CD14-positive monocyte (primary cell): ENCODE results near the gene CACUL1. TPM values are rescaled to one million over a fixed set of nuclear protein-coding genes. Genes with fewer than 3 reads are reported as not detected.

Experiments used
- DNase-seq, 3 donors: peaks; one replicate each; pipeline ENCODE4 v3.0.0-alpha.2; 2011 to 2022
- H2AFZ ChIP-seq: 2 replicates; pipeline ENCODE4 v1.6.0; 2012; ENCODE audit warnings: mild to moderate bottlenecking, low read depth, low read length, inconsistent platforms; ENCODE audit not compliant: insufficient read depth, poor library complexity, severe bottlenecking
- H3K27ac ChIP-seq, 2 donors: 1 replicate in 1 of 2; 2 replicates in 1 of 2; pipeline ENCODE4 v1.5.1; 2012 to 2013; ENCODE audit warnings: low read length in 2 of 2, control low read depth in 1 of 2, inconsistent platforms in 1 of 2, low read depth in 1 of 2, mild to moderate bottlenecking in 1 of 2
- H3K27me3 ChIP-seq, 2 donors: one replicate each; pipeline versions ENCODE4 v1.6.0 to v1.6.1; 2011 to 2013; ENCODE audit warnings: low read length in 2 of 2; ENCODE audit not compliant: control insufficient read depth in 2 of 2, insufficient read depth in 2 of 2
- H3K36me3 ChIP-seq, 2 donors: replicated peaks in 1 of 2; 1 replicate in 1 of 2; 2 replicates in 1 of 2; pipeline versions ENCODE4 v1.5.1 to v1.6.1; 2012 to 2013; ENCODE audit warnings: low read length in 2 of 2, control low read depth in 1 of 2, inconsistent platforms in 1 of 2, mild to moderate bottlenecking in 1 of 2; ENCODE audit not compliant: insufficient read depth in 2 of 2, control insufficient read depth in 1 of 2
- H3K4me1 ChIP-seq, 2 donors: 1 replicate in 1 of 2; 2 replicates in 1 of 2; pipeline versions ENCODE4 v1.5.1 to v1.6.1; 2012 to 2013; ENCODE audit warnings: low read length in 2 of 2, control low read depth in 1 of 2, inconsistent platforms in 1 of 2, mild to moderate bottlenecking in 1 of 2, moderate library complexity in 1 of 2; ENCODE audit not compliant: insufficient read depth in 2 of 2, control insufficient read depth in 1 of 2
- H3K4me2 ChIP-seq: replicated peaks from 2 replicates; pipeline ENCODE3; 2012; ENCODE audit warnings: low read length, moderate library complexity, mild to moderate bottlenecking; ENCODE audit not compliant: poor library complexity, severe bottlenecking; ENCODE audit errors: extremely low read depth
- H3K4me3 ChIP-seq, 3 experiments: fragments of 200-600 bp in 1 of 3; sonication (generic) in 1 of 3; replicated peaks in 1 of 3; 1 replicate in 2 of 3; 2 replicates in 1 of 3; pipeline ENCODE4 v1.5.1; 2011 to 2013; ENCODE audit warnings: low read length in 3 of 3, mild to moderate bottlenecking in 3 of 3, control low read depth in 2 of 3, low read depth in 2 of 3, inconsistent platforms in 1 of 3, moderate library complexity in 1 of 3
- H3K79me2 ChIP-seq: 2 replicates; pipeline ENCODE4 v1.6.0; 2012; ENCODE audit warnings: mild to moderate bottlenecking, control low read depth, inconsistent platforms, low read length, moderate library complexity; ENCODE audit not compliant: insufficient read depth
- H3K9ac ChIP-seq: 2 replicates; pipeline ENCODE4 v1.6.0; 2017; ENCODE audit warnings: low read length, mild to moderate bottlenecking; ENCODE audit not compliant: insufficient read depth, poor library complexity, severe bottlenecking
- H3K9me3 ChIP-seq, 2 donors: replicated peaks in 1 of 2; 1 replicate in 1 of 2; 2 replicates in 1 of 2; pipeline versions ENCODE4 v1.5.1 to v1.6.1; 2012 to 2013; ENCODE audit warnings: low read length in 2 of 2, control low read depth in 1 of 2; ENCODE audit not compliant: control insufficient read depth in 1 of 2, insufficient read depth in 1 of 2
- H4K20me1 ChIP-seq: 2 replicates; pipeline ENCODE4 v1.6.0; 2012; ENCODE audit warnings: mild to moderate bottlenecking, low read length, control low read depth, moderate library complexity; ENCODE audit not compliant: insufficient read depth
- H3K27ac Mint-ChIP-seq, 7 donors: one replicate each; pipeline ENCODE4 v1.8.0; 2020; ENCODE audit warnings: mild to moderate bottlenecking in 7 of 7, mixed read lengths in 7 of 7, moderate library complexity in 6 of 7, inconsistent platforms in 2 of 7
- H3K27me3 Mint-ChIP-seq, 3 donors: one replicate each; pipeline ENCODE4 v1.8.0; 2021 to 2022; ENCODE audit warnings: low read depth in 3 of 3, mild to moderate bottlenecking in 3 of 3, mixed read lengths in 3 of 3, moderate library complexity in 3 of 3, inconsistent platforms in 1 of 3
- H3K36me3 Mint-ChIP-seq, 2 donors: one replicate each; pipeline ENCODE4 v1.8.0; 2020; ENCODE audit warnings: mixed read lengths in 2 of 2, inconsistent platforms in 1 of 2, mild to moderate bottlenecking in 1 of 2
- H3K4me1 Mint-ChIP-seq: one replicate; pipeline ENCODE4 v1.8.0; 2020; ENCODE audit warnings: mild to moderate bottlenecking, mixed read lengths
- H3K4me3 Mint-ChIP-seq, 2 donors: one replicate each; pipeline ENCODE4 v1.8.0; 2020; ENCODE audit warnings: mild to moderate bottlenecking in 2 of 2, mixed read lengths in 2 of 2, moderate library complexity in 1 of 2
- H3K9me3 Mint-ChIP-seq, 7 donors: one replicate each; pipeline ENCODE4 v1.8.0; 2020 to 2022; ENCODE audit warnings: mixed read lengths in 7 of 7, mild to moderate bottlenecking in 6 of 7, moderate library complexity in 6 of 7, inconsistent platforms in 2 of 7
- CTCF ChIP-seq: fragments of 200-600 bp; IDR thresholded peaks from one replicate; pipeline ENCODE4 v1.8.0; 2022; ENCODE audit warnings: antibody characterized with exemption, mild to moderate bottlenecking
- WGBS: methylation state at CpG from one replicate; pipeline ENCODE4 v1.1.5; 2013; ENCODE audit warnings: missing lambda C conversion rate; ENCODE audit not compliant: insufficient coverage; 5-methylcytosine and 5-hydroxymethylcytosine counted together
- intact Hi-C, 2 donors: fragments of 100-400 bp; cut with micrococcal nuclease; formaldehyde crosslinking; loops; one replicate each; pipeline versions ENCODE4 v1.15.0 to v1.15.1; 2023
- polyA plus RNA-seq, 3 donors: library from polyadenylated mRNA; depleted of rRNA in 1 of 3; unstranded in 2 of 3; stranded (reverse) in 1 of 3; fragments of 300-500 nt in 2 of 3; fragments of >200 nt in 1 of 3; fragmentation: Illumina TruSeq in 2 of 3; gene quantifications; 1 replicate in 2 of 3; 2 replicates in 1 of 3; pipeline ENCODE4 v1.2.3, GENCODE V29; 2012 to 2021

CACUL1 gene
- polyA plus RNA-seq, 3 donors: 18.1 to 50.8 (median 38.8) TPM

- Histone ChIP-seq H3K36me3 (no peaks in the 10 kb centered on the region), H3K4me2 (no peak overlapping the region), H3K27me3 (no peaks in the 10 kb centered on the region), H3K27ac (peak overlapping the region in 1 of 2 donors; percentile 69), H2AFZ (no peak overlapping the region), H3K79me2 (peaks cover 99% of the 10 kb centered on the region), H3K9ac (no peak overlapping the region), H3K9me3 (no peaks in the 10 kb centered on the region), H3K4me3 (no peak overlapping the region), H4K20me1 (peaks cover 18% of the 10 kb centered on the region), H3K4me1 (peaks cover 25 to 56% of the 10 kb centered on the region in 2 donors)
- no peak overlapping the region for H3K4me3 Mint-ChIP-seq
- TF ChIP-seq CTCF: no peak
- H3K36me3 Mint-ChIP-seq: no peaks in the 10 kb centered on the region
- WGBS: no CpG with 5 or more reads among the region's 2 CpGs
- H3K9me3 Mint-ChIP-seq: peaks cover 0 to under 1% (median 0%) of the 10 kb centered on the region in 7 donors
- H3K27me3 Mint-ChIP-seq: no peaks in the 10 kb centered on the region
- peaks cover 62% of the 10 kb centered on the region for H3K4me1 Mint-ChIP-seq
- peak overlapping the region in 5 of 7 donors; percentile 68 to 95 (median 87) for H3K27ac Mint-ChIP-seq
- DNase-seq: no peak
- intact Hi-C loops: no loop called here
Observed at GRCh38 chr10:118738406-118738805, 16.4 kb downstream of the CACUL1 start.

- no peaks in the 10 kb centered on the region for H3K27me3 Mint-ChIP-seq
- TF ChIP-seq CTCF: no peak
- 76% methylated on average over 3 of the region's 3 CpGs for WGBS
- peak overlapping the region in 1 of 2 donors; percentile 69 for H3K27ac ChIP-seq
- no peak overlapping the region for H3K9ac ChIP-seq
- H3K4me2 ChIP-seq: no peak overlapping the region
- no peak overlapping the region for H3K4me3 ChIP-seq
- H3K79me2 ChIP-seq: peaks cover 99% of the 10 kb centered on the region
- H4K20me1 ChIP-seq: peaks cover 15% of the 10 kb centered on the region
- H3K36me3 Mint-ChIP-seq: no peaks in the 10 kb centered on the region
- peaks cover 67% of the 10 kb centered on the region for H3K4me1 Mint-ChIP-seq
- no peaks in the 10 kb centered on the region for H3K27me3 ChIP-seq
- peak; percentile 56 to 73 (median 63) for DNase-seq
- peaks cover 29 to 62% of the 10 kb centered on the region in 2 donors for H3K4me1 ChIP-seq
- H2AFZ ChIP-seq: no peak overlapping the region
- no peak overlapping the region for H3K4me3 Mint-ChIP-seq
- H3K36me3 ChIP-seq: no peaks in the 10 kb centered on the region
- no peaks in the 10 kb centered on the region for H3K9me3 Mint-ChIP-seq
- peak overlapping the region; percentile 64 to 90 (median 85) for H3K27ac Mint-ChIP-seq
- intact Hi-C loops: no loop called here
- no peaks in the 10 kb centered on the region for H3K9me3 ChIP-seq
Observed at GRCh38 chr10:118737603-118738302, 17.0 kb downstream of the CACUL1 start.
